Measurements from ENCODE around the gene BLOC1S5.
A peak's percentile ranks its signal among the peaks of the same experiment; 100 is the strongest.

The BLOC1S5 gene

GRCh38 chr6:8023638-8024037 lies 40.6 kb downstream of the BLOC1S5 start:
- DNase-seq (ENCODE audit: extremely low read depth, low read depth), result no peak
- TF ChIP-seq CTCF (IDR thresholded peaks at IDR 0.05; ENCODE audit: low read depth, low read length), result no peak

DNA sequence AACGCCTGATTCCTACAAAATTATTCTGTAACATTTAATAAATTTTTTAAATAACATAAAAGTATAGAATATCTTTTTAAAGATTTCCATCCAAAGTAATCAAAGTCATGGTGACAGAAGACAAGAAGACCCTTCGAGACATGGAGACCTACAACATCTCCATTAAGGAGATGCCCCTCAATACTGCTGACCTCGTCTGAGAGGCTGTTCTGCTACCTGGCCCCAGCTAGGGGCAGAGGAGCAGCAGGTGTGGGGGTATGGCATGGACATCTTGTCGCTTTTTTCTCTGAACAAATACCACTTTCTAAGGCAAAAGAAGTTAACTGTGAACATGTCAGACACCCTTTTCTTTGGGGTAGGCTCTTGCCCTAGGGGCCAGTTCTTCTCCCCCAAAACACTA lies 44.1 kb downstream of the BLOC1S5 start:
- TF ChIP-seq CTCF (IDR thresholded peaks at IDR 0.05; ENCODE audit: low read depth, low read length), result no peak
- DNase-seq (ENCODE audit: extremely low read depth, low read depth), result no peak

DNA sequence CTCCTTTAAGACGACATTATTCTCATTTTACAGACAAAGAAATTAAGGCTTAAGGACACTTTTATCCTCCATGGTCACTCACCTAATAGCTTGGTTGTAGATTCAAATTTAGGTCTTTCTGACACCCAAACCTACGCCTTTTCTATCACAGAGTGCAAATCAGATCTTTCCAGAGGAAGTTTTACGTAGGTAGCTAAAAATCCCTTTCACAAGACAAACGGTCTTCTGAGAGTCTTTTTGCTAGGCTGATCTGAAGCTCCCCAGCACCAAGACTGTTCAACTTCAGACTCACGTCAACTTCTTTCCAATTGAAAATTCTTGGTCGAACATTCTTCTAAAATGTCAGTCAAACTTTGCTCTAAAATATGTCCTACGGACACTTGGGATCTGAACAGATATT lies 46.5 kb downstream of the BLOC1S5 start:
- no peak for TF ChIP-seq CTCF (IDR thresholded peaks at IDR 0.05; ENCODE audit: low read depth, low read length)
- no peak for DNase-seq (ENCODE audit: extremely low read depth, low read depth)

- no peak for DNase-seq (ENCODE audit: extremely low read depth, low read depth)
- TF ChIP-seq CTCF (IDR thresholded peaks at IDR 0.05; ENCODE audit: low read depth, low read length), result no peak
These were observed 46.9 kb downstream of the BLOC1S5 start for GRCh38 chr6:8017276-8017701.

DNA sequence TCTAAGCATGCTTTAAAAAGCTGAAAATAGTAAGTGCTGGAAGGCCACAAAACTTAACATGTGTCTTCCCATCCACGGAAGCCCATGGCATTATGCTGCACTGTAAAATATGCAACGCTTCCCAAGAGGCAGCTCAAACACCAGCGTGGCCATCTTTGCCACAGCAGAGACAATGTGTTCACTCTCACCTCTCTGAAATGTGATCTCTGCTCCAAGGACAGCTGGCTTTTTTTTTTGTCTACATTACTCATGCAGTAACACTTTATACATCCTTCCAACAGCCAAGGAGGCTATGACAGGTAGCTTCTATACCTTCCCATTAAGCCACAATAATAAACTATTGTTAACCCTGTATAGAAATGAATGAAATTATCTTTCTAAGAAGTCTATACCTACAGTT lies 49.2 kb downstream of the BLOC1S5 start:
- no peak for TF ChIP-seq CTCF (IDR thresholded peaks at IDR 0.05; ENCODE audit: low read depth, low read length)
- no peak for DNase-seq (ENCODE audit: extremely low read depth, low read depth)

GRCh38 chr6:8013763-8014162 lies 50.4 kb downstream of the BLOC1S5 start:
- TF ChIP-seq CTCF (IDR thresholded peaks at IDR 0.05; ENCODE audit: low read depth, low read length), result no peak
- DNase-seq (ENCODE audit: extremely low read depth, low read depth), result no peak

DNA sequence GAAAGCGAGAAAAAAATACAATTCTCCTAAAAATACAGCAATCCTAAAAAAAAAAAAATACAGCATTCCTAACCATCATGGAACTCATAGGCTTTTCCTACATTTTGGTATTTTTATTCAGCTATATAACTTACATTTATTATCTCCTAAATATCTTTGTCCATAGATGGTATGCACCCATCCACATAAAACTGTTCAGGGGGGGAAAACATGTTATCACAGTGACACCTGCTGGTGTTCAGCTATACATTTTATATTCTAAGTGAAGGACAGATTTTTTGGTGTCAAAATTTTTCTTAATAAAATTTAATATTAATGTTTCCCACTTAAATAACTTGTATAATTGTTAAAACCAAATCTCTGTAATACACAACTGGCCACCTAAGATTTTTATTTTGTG lies 58.0 kb downstream of the BLOC1S5 start:
- TF ChIP-seq CTCF (IDR thresholded peaks at IDR 0.05; ENCODE audit: low read depth, low read length), result peak; percentile 43
- no peak for DNase-seq (ENCODE audit: extremely low read depth, low read depth)

Measured in AG09319 (cell line).